GM19372 (cell line): Measurements from ENCODE around the gene STXBP6.
"Not testable (repeated sequence)": the region's sequence is repeated elsewhere in the genome, so short reads cannot be mapped to it uniquely, and the experiment has no call there.

Experiments used
- ATAC-seq: cut with Tn5 transposase; IDR thresholded peaks from one replicate; pipeline ENCODE4 v1.9.1; 2021; ENCODE audit warnings: mild to moderate bottlenecking, low read depth, moderate library complexity; ENCODE audit not compliant: unreplicated experiment

The STXBP6 gene

GRCh38 chr14:24814944-24815343, 235.0 kb downstream of the STXBP6 start:
- no peak for ATAC-seq

GRCh38 chr14:24814346-24814745, 235.6 kb downstream of the STXBP6 start:
- ATAC-seq = no peak

GRCh38 chr14:24813819-24814259, 236.1 kb downstream of the STXBP6 start:
- no peak for ATAC-seq

GRCh38 chr14:24813089-24813815, 236.7 kb downstream of the STXBP6 start:
- no peak for ATAC-seq

DNA sequence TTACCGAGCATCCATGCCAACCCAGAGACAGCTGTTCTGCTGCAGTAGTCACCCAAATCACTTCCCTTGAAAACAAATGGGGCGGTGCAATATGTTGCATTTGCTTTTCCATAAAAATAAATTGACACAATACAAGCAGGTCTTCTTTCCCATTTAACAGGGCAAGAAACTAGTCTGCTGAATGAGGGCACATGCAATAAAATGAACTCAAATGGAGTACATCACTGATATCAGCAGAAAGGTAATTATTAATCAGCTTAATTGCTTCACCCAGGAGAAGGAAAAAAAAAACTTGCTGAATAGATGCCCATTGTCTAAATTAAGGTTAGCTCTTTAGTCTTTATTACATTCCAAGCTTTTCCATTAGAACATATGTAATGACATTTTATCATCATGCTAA, 240.8 kb downstream of the STXBP6 start:
- ATAC-seq = no peak

- no peak for ATAC-seq
Measured at GRCh38 chr14:24808412-24808811, 241.5 kb downstream of the STXBP6 start.

GRCh38 chr14:24806061-24806678, 243.8 kb downstream of the STXBP6 start:
- peak; percentile 71 for ATAC-seq

GRCh38 chr14:24804552-24805212, 245.3 kb downstream of the STXBP6 start:
- no peak for ATAC-seq

DNA sequence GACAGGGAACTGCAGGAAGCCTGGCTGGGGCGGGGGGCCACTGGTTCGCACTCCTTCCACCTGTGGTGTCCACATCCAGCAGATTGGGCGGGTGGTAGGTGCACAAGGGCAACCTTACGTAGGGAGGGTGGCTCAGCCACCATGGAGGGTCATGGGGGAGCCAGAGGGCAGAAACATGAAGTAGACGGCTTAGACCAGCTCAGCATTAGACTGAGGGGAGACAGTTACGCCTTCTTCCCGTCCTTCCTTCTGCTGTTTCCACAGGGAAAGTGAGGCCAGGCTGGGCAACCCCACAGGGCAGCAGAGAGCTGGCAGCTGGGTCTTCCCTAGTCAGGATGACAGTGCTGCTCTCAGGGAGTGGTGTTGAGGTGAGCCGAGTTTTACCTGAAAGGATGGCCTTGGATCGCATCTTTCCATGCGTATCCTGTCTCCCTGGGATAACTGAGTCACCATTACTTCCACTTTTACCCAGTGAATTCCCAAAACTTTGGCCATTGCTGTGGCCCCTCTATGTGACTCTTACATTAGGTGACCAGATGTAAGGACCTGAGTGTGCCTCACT, 245.9 kb downstream of the STXBP6 start:
- no peak for ATAC-seq

- ATAC-seq = not testable (repeated sequence)
Measured at GRCh38 chr14:24803426-24803825, 246.5 kb downstream of the STXBP6 start.

DNA sequence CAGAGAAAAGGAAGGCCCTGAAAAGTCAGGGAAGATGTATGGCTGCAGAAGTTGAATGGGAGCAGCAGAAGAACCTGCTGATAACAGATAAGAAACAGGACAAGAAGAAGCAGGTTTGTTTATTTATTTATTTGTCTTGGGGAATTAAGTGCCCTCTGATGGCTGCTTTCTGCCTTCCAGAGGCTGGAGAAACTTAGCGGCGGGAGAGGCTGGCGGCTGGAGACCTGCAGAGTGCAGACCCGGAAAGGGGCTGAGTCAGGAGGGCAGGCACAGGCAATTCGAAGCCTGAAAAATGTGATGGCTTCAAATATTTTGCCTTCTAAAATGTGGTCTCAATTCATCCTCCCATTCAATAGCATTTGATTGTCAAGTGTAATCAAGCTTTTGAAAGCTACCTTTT, 247.7 kb downstream of the STXBP6 start:
- no peak for ATAC-seq

DNA sequence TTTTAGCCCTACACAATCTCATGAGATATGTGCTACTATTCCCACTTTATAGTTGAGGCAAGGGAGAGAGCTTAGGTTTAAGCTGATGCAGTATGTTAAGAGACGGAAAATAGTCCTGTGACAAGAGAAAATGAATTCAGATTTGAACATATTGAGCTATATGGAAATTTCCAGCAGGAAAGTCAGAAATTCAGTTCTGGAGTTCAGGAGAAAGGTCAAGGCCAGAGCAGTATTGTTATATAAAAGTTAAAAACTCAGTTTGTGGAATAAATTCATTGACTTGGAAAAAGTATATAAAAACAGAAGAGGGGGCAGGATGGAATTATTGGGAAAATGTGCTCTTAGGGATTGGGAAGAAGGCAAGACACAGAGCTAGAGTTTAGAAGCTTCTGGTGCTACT, 248.9 kb downstream of the STXBP6 start:
- no peak for ATAC-seq

DNA sequence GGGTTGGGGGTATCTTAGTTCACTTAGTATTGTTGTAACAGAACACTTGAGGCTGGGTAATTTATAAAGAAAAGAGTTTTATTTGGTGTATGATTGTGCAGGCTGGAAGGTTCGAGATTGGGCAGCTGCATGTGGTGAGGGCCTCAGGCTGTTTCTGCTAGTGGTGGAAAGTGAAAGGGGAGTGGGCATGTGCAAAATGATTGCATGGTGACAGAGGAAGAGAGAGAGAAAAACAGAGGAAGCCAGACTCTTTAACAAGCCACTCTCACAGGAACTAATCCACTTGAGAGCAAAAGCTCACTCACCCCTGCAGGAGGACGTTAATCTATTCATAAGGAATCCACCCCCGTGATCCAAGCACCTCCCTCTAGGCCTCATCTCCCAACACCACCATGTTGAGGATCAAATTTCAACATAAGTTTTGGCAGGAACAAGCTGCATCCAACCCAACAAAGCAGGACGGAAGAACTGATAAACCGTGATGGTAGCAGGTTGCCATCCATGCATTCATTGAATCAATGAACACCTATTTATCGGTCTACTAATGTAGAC, 251.0 kb downstream of the STXBP6 start:
- no peak for ATAC-seq

GRCh38 chr14:24795406-24795805, 254.5 kb downstream of the STXBP6 start:
- ATAC-seq = no peak

- ATAC-seq = no peak
Measured at GRCh38 chr14:24794644-24795305, 255.2 kb downstream of the STXBP6 start.

- ATAC-seq = no peak
Measured at GRCh38 chr14:24790196-24790595, 259.8 kb downstream of the STXBP6 start.

GRCh38 chr14:24789378-24789884, 260.5 kb downstream of the STXBP6 start:
- ATAC-seq = no peak

DNA sequence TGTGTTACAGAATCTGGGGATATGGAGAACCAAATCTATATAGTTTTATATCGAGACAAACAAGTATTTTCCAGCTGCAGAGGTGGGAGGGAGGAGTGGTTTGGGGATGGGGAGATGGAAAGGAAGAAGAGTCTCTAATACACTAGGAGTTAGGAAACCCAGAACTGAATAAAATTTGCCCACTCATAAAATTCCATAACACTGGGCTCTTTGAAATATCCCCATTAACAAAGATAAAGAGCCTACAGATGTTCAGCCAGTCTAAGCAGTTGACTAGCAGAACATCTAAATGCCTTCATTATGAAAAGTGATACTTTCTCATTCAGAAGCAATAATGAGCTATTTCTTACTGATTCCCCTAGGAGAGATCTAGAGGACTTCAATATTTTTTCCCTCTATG, 264.2 kb downstream of the STXBP6 start:
- ATAC-seq = no peak

GRCh38 chr14:24784981-24785380, 265.0 kb downstream of the STXBP6 start:
- ATAC-seq = no peak

- no peak for ATAC-seq
Measured at GRCh38 chr14:24783791-24784190, 266.2 kb downstream of the STXBP6 start.
